Measurements from ENCODE around the gene OPN3.

DNA sequence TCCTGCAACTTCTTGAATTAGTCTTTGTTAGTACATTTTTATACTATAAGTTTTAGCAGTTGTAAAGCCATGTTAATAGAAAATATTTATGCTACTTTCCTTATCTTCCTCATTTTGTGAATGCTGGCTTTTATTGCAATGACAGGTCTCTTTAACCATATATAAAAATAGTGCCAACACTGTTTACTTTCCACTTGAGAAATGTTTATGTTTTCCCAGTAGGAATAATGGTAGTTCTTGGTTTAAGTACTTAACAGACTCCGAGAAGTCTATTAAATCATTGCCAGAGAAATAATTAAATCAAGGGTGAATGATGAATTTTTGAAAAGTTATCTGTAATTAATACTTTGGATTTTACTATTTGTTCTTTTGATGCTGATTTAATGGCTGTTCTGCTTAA, 9.7 kb downstream of the OPN3 start:
- TF ChIP-seq CTCF (conservative IDR thresholded peaks at IDR 0.05) (no peak), ZFX (IDR thresholded peaks at IDR 0.05) (no peak)

Data from C4-2B (cell line).